ENCODE measurements around the gene CCBE1.

The CCBE1 gene

GRCh38 chr18:59416818-59417217 lies 280.4 kb downstream of the CCBE1 start:
- H3K4me3 Mint-ChIP-seq: no peak overlapping the region
- H3K36me3 Mint-ChIP-seq: no peaks in the 10 kb centered on the region
- peaks cover 30% of the 10 kb centered on the region for H3K27me3 Mint-ChIP-seq
- H3K9me3 Mint-ChIP-seq: no peaks in the 10 kb centered on the region
- H3K4me1 Mint-ChIP-seq: no peaks in the 10 kb centered on the region
- no peak overlapping the region for H3K27ac Mint-ChIP-seq

DNA sequence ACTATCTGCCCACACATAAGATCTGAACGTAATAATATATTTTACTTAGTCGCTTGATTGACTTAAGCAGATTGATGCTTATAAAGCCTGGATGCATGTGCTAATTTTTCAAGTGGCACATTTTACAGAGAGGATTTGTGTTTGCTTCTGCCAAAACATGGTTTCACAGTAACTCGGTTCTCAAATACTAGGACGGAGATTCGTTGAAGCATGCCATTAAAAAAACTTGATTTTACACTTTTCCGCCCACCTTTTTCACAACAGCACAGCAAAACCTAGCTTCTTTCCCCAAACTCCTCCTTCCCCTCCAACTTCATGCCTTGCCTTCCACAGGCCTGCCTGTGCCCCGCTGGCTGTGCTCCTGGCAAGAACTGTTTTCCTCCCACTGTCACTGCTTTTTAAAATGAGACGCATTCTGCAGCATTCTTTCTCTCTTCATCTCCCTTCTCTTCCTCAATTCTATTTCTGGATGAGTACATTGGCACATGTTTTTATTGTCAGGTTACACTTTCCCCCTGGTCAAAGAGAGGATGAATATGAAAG lies 283.0 kb downstream of the CCBE1 start:
- no peak overlapping the region for H3K27ac Mint-ChIP-seq
- no peak overlapping the region for H3K4me3 Mint-ChIP-seq
- no peaks in the 10 kb centered on the region for H3K9me3 Mint-ChIP-seq
- no peaks in the 10 kb centered on the region for H3K4me1 Mint-ChIP-seq
- H3K36me3 Mint-ChIP-seq: no peaks in the 10 kb centered on the region
- H3K27me3 Mint-ChIP-seq: peaks cover 29% of the 10 kb centered on the region

- H3K36me3 Mint-ChIP-seq: no peaks in the 10 kb centered on the region
- H3K4me3 Mint-ChIP-seq: no peak overlapping the region
- peaks cover 4% of the 10 kb centered on the region for H3K27me3 Mint-ChIP-seq
- H3K9me3 Mint-ChIP-seq: no peaks in the 10 kb centered on the region
- no peak overlapping the region for H3K27ac Mint-ChIP-seq
- no peaks in the 10 kb centered on the region for H3K4me1 Mint-ChIP-seq
Observed at GRCh38 chr18:59402432-59403090, 294.7 kb downstream of the CCBE1 start.

DNA sequence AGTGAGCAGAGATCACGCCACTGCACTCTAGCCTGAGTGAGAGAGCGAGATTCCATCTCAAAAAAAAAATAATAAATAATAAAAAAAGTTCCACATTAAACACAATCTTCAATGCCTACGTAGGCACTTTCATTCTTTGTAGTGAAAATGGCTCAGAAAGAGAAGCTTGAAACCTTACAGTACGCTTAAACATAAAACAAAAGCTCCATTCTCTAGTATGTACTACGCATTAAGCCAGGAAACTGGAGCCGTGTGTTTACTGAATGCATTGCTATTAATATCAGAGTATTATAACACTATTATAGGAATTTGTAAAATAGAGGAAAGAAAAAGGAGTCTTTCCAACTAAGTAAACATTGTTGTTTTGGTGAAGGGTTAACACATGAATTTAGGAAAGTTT lies 296.8 kb downstream of the CCBE1 start:
- no peak overlapping the region for H3K4me3 Mint-ChIP-seq
- H3K4me1 Mint-ChIP-seq: peaks cover 7% of the 10 kb centered on the region
- no peak overlapping the region for H3K27ac Mint-ChIP-seq
- no peaks in the 10 kb centered on the region for H3K9me3 Mint-ChIP-seq
- H3K36me3 Mint-ChIP-seq: no peaks in the 10 kb centered on the region
- H3K27me3 Mint-ChIP-seq: peaks cover 8% of the 10 kb centered on the region

GRCh38 chr18:59395226-59396175 lies 301.7 kb downstream of the CCBE1 start:
- H3K27me3 Mint-ChIP-seq: peaks cover 16% of the 10 kb centered on the region
- H3K36me3 Mint-ChIP-seq: no peaks in the 10 kb centered on the region
- H3K27ac Mint-ChIP-seq: no peak overlapping the region
- H3K4me3 Mint-ChIP-seq: no peak overlapping the region
- no peaks in the 10 kb centered on the region for H3K9me3 Mint-ChIP-seq
- H3K4me1 Mint-ChIP-seq: peaks cover 12% of the 10 kb centered on the region

DNA sequence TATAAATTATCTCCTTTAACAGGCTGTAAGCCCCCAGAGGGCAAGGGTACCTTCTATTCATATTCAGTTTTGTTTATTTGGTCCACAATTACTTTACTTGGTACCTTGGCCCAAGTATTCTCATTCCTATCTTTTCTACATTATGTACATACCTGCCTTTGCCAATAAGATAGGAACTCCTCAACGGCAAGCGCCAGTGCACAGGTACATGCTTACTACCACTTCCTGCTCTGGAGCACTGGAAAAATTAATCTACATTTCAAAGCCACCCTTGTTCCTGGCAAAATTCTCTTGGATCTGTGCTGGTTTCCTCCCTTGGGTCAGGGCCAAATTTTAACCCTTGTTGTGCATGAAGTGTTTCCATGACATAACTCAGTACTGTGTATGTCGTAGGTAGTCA lies 303.8 kb downstream of the CCBE1 start:
- no peak overlapping the region for H3K27ac Mint-ChIP-seq
- no peaks in the 10 kb centered on the region for H3K9me3 Mint-ChIP-seq
- peaks cover 12% of the 10 kb centered on the region for H3K4me1 Mint-ChIP-seq
- H3K4me3 Mint-ChIP-seq: no peak overlapping the region
- peaks cover 16% of the 10 kb centered on the region for H3K27me3 Mint-ChIP-seq
- H3K36me3 Mint-ChIP-seq: no peaks in the 10 kb centered on the region

- H3K27me3 Mint-ChIP-seq: peaks cover 8% of the 10 kb centered on the region
- H3K4me1 Mint-ChIP-seq: no peaks in the 10 kb centered on the region
- no peak overlapping the region for H3K4me3 Mint-ChIP-seq
- H3K9me3 Mint-ChIP-seq: no peaks in the 10 kb centered on the region
- no peaks in the 10 kb centered on the region for H3K36me3 Mint-ChIP-seq
- no peak overlapping the region for H3K27ac Mint-ChIP-seq
Observed at GRCh38 chr18:59388817-59389216, 308.4 kb downstream of the CCBE1 start.

DNA sequence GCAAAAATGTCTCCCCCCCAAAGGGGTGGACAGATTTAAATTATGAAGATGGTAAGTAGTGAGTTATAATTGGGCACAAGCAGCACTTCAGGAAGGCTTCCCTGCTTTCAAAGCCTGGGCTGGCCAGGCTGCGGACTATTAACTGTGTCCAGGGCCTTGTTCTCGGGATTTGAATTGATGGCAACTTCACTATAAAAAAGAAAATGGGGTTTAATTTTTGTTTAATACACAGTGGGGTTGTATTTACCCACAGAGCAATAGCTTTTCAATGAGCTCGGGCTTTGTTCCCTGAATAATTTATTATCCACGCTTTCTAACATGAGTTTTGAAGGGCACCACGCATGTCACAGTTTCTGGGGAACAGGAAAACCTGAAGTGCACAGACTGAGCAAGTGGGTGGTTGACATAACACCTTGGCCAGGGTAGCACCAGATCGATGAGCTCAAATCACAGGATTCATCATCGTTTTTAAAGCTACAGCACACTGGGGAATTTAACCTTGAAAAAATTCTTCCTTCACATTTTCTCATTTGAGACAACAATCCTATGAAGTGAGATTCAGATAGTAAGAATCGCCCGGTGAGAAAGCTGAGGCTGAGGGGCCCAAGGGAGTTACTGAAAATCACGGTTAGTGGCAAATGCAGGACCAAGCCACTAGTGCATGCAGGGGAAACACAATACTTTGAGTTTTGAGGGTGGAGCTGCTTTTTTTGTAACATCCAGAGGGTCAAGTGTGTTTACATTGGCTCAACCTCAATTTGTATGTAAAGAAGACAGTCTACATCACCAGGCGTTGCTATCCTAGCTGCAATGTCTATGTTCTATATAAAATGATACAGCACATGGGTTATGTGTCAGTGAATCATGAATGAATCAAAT lies 309.3 kb downstream of the CCBE1 start:
- H3K9me3 Mint-ChIP-seq: no peaks in the 10 kb centered on the region
- H3K4me3 Mint-ChIP-seq: no peak overlapping the region
- no peaks in the 10 kb centered on the region for H3K4me1 Mint-ChIP-seq
- H3K27ac Mint-ChIP-seq: no peak overlapping the region
- H3K36me3 Mint-ChIP-seq: no peaks in the 10 kb centered on the region
- peaks cover 6% of the 10 kb centered on the region for H3K27me3 Mint-ChIP-seq

- no peak overlapping the region for H3K4me3 Mint-ChIP-seq
- no peaks in the 10 kb centered on the region for H3K9me3 Mint-ChIP-seq
- peaks cover 1% of the 10 kb centered on the region for H3K27me3 Mint-ChIP-seq
- H3K36me3 Mint-ChIP-seq: no peaks in the 10 kb centered on the region
- H3K4me1 Mint-ChIP-seq: no peaks in the 10 kb centered on the region
- H3K27ac Mint-ChIP-seq: no peak overlapping the region
Observed at GRCh38 chr18:59386909-59387686, 310.1 kb downstream of the CCBE1 start.

- Mint-ChIP-seq H3K4me1 (no peaks in the 10 kb centered on the region), H3K27ac (no peak overlapping the region), H3K4me3 (no peak overlapping the region), H3K9me3 (no peaks in the 10 kb centered on the region), H3K27me3 (peaks cover 1% of the 10 kb centered on the region), H3K36me3 (no peaks in the 10 kb centered on the region)
Observed at GRCh38 chr18:59385191-59385590, 312.0 kb downstream of the CCBE1 start.

DNA sequence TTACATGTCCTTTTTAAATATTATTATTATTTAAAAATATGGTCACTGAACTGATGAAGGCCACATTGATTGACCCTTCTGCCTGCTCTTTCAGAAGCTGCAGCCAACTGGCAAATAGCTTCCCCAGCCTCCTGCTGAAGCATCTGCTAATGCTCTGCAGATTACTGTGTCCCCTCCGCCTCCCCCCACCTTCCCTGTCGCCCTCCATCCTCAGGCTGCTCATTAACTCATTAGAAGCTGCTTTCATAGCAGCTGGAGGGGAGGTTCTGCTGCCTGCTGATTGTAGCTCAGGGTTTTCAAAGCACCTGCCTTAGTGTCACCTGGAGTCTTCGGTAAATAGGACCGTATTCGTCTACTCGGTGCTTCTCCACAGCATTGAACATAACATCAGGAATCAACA lies 313.4 kb downstream of the CCBE1 start:
- no peaks in the 10 kb centered on the region for H3K36me3 Mint-ChIP-seq
- no peaks in the 10 kb centered on the region for H3K9me3 Mint-ChIP-seq
- H3K4me1 Mint-ChIP-seq: no peaks in the 10 kb centered on the region

DNA sequence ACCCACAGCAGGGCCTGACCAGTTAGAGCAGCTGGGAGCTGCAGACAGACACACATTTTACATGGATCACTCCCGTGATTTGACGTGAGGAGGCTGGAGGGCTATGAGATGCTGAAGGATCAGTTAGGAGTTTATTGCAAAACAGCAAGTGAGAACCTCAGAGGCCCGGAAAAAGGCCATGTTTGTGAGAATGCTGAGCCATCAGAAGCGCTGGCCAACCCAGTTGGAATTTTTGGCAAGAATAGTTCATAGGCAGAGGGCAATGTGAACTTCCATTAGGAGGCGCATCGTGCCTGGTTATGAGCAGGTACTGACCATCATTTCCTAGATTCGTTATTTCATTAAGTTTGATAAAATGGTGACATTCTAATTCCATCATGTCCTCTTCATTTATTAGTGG lies 314.8 kb downstream of the CCBE1 start:
- H3K4me1 Mint-ChIP-seq: peaks cover 5% of the 10 kb centered on the region
- H3K36me3 Mint-ChIP-seq: no peaks in the 10 kb centered on the region
- no peaks in the 10 kb centered on the region for H3K9me3 Mint-ChIP-seq
- peaks cover 5% of the 10 kb centered on the region for H3K27me3 Mint-ChIP-seq
- H3K4me3 Mint-ChIP-seq: no peak overlapping the region
- H3K27ac Mint-ChIP-seq: no peak overlapping the region

More for the DNA sequence above, 313.4 kb downstream of the CCBE1 start:
- no peak overlapping the region for H3K27ac Mint-ChIP-seq
- no peak overlapping the region for H3K4me3 Mint-ChIP-seq
- peaks cover 1% of the 10 kb centered on the region for H3K27me3 Mint-ChIP-seq

- Mint-ChIP-seq H3K36me3 (no peaks in the 10 kb centered on the region), H3K4me1 (peaks cover 5% of the 10 kb centered on the region), H3K27ac (no peak overlapping the region), H3K4me3 (no peak overlapping the region), H3K27me3 (peaks cover 7% of the 10 kb centered on the region), H3K9me3 (no peaks in the 10 kb centered on the region)
Observed at GRCh38 chr18:59381949-59382348, 315.3 kb downstream of the CCBE1 start.
